GM21786 (cell line): Measurements from ENCODE around the gene MT1E.
A peak's percentile ranks its signal among the peaks of the same experiment; 100 is the strongest.
"Not testable (repeated sequence)": the region's sequence is repeated elsewhere in the genome, so short reads cannot be mapped to it uniquely, and the experiment has no call there.

Experiments
- ATAC-seq: cut with Tn5 transposase; IDR thresholded peaks from one replicate; pipeline ENCODE4 v1.9.1; 2021; ENCODE audit not compliant: unreplicated experiment

MT1E gene

DNA sequence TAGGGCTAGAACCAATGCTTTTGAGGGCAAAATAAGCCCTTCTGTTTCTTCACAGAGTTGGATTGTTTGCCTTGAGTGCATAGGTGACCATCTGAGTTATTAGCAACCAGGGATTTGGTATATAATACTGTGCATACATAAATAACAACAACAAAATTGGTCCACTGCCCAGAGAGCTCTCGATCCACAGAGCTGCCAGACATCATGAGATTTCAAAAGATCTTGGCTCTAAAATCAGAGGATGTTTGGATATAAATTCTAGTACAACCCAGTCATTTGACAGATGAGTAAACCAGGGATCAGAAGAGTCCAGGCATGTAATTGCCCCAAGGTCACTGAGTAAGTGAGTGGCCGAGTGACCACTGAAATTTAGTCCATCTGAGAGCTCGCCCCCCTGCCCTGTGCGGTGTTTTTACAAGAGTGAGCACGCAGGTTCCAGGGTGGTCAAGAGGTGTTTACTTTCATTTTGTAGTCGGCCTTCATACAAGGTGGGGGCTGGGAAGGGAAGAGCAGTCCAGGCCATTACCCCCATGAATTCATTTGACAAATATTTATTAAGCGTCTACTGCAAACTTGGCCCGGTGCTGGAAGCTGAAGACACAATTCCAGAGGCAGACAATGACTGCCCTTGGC is 19.0 kb upstream of the MT1E start:
- ATAC-seq, result no peak

DNA sequence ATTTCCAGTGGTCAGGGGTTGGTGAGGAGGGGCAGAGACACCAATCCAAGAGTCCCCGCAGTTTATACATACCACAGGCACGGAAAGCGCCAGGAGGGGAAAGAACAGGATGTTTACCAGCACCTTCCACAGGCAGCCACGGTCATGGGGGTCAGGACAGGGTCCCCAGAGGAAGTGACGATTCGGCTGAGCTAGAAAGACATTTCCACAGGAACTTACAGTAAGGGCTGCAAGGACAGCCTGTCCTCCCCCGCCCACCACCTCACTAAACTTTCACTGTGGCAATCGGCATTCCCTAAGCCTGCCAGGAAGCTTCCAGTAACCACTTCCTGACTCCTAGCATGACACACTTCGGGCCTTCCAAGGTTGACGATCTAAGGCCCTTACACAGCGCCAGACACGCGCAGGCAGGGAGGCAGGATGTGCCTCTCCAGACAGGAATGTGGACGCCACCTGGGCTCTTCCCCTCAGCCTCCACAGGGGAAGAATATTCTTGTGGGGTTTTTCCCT is 18.4 kb upstream of the MT1E start:
- no peak for ATAC-seq

DNA sequence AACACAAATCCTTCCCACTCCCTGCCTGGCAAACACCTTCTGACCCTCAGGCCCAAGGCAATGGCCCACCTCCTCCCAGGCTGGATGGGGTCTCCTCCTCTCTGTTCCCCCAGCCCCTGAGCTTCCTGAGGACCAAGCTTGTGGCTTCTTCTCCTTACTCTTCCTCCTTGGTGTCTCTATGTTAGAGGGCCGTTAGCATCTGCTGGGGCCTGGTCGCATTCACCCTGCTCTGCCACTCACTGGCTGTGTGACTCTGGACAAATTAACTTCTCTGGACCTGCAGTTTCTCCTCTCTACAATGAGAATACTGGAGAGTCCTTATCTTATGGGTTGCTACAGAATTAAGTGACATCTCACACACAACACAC is 17.9 kb upstream of the MT1E start:
- no peak for ATAC-seq

DNA sequence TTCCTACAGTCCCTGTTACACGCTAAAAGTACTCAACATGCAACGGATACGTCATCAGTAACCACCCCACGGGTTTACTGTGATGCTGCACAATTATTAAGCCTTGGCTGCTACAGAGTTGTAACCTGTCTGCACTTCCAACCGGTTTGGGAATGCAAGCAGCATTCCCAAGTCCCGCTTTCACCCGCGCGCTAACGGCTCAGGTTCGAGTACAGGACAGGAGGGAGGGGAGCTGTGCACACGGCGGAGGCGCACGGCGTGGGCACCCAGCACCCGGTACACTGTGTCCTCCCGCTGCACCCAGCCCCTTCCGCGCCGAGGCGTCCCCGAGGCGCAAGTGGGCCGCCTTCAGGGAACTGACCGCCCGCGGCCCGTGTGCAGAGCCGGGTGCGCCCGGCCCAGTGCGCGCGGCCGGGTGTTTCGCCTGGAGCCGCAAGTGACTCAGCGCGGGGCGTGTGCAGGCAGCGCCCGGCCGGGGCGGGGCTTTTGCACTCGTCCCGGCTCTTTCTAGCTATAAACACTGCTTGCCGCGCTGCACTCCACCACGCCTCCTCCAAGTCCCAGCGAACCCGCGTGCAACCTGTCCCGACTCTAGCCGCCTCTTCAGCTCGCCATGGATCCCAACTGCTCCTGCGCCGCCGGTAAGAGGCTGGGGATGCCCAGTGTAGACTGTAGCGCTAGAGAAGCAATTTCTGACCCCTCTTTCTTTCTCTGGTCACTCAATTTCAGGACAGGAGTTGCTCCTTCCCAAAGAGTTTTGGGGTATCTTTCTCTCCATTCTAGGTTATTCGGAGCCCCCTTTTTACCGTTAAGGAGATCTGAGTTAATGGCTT is 17.3 kb upstream of the MT1E start, which contains the start of gene MT2A:
Gene MT2A (plus strand): TSS at position 542 of the 833 bp plus-strand sequence. CDS start 72 bp downstream, at position 614.
- ATAC-seq, result peak; percentile 81

DNA sequence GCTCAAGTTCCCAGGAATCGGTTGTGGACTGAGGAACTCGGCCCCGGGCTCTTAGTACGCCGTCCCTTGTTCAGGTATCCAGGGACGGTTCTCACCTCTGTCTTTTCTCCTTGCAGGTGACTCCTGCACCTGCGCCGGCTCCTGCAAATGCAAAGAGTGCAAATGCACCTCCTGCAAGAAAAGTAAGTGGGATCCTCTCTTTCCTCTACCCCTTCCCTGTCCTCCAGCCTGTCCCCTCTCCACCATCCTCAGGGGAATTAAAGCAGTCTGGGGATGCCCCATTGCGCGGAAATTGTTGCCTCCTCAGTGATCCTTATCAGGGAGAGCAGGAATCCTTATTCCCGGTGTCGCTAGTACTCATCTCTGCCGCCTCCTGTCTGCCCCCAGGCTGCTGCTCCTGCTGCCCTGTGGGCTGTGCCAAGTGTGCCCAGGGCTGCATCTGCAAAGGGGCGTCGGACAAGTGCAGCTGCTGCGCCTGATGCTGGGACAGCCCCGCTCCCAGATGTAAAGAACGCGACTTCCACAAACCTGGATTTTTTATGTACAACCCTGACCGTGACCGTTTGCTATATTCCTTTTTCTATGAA is 16.6 kb upstream of the MT1E start:
- ATAC-seq, result no peak

DNA sequence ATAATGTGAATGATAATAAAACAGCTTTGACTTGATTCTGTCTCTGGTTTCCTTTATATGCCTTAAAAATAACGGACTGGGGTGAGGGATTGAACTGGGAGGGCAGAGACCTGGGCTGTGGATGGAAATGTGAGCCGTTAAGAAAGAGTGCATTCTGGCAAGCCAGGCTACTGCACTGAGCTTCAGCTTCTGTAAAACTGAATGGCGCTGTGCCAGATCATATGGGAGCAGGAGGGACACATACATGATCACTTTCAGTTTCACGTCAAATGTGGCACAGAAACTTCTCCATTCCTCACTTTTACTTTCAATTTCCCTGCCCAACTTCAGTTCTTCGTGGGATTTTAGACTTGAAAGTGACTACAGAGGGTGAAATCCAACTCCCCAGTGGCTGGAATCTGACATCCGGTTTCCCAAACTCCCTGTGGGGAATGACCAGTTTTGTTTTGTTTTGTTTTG is 16.1 kb upstream of the MT1E start:
- ATAC-seq, result peak; percentile 54

DNA sequence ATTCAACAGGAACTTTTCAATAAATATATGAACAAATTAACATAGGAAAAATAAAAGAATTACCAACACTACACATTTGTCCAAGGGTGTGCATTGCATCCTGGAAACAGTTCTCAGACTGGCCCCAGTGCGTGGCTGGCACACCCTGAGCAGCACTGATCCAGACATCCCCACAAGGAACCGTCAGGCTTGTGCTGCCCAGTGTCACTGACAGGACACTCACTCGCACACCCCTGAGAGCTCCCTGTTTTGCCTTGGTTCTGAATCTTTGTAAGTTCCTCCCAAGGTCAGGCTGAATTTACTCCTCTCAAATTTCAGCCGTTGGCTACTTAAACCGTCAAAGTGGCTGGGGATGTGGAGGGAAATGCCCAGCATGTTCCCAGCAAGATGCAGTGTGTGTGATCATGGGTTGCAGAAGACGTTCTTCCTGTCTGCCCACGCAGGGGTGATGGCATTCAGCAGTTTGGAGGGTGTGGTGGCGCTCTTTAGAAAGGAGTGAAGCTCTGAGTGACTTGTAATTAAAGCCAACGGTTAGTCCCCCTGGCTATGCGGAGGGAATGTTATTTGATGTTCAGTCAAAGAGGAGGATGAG is 15.5 kb upstream of the MT1E start:
- no peak for ATAC-seq

DNA sequence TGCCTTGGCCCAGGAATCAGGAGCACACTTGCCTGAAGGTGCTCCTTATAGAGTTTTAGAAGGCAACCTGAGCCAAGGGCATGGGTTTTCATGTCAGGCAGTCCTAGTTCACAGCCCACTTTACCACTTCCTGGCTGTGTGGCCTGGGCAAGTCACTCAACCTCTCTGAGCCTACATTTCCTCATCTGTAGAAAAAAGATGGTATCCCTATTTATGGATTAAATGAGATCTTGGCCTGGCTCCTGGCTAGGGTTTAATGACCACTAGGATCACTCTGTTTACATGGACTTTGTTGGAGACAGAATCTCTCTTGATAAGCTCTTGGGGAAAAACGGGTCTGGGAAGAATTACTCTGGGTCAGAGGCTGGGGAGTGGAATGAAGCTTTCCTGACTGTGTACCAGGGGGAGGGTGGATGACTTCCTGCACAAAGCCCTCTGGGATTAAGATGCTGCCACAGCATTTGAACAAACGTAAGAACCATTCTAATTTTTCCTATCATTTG is 14.9 kb upstream of the MT1E start:
- no peak for ATAC-seq

DNA sequence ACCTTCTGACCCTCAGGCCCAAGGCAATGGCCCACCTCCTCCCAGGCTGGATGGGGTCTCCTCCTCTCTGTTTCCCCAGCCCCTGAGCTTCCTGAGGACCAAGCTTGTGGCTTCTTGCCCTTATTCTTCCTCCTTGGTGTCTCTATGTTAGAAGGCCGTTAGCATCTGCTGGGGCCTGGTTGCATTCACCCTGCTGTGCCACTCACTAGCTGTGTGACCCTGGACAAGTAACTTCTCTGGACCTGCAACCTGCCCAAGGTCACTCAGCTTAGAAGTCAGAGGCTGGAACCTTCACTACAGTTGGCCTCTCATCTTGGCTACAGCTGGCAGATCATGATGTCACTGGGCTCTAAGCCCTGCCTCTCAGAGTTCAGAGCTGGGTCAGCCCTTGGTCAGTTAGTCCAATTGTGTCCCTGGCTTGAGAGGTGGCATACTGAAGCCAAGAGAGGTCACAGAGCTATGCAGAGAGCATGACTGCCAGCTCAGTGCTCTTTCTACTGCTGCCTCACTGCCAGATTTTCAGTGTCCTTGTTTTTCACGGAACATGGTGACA is 14.2 kb upstream of the MT1E start:
- ATAC-seq, result no peak

DNA sequence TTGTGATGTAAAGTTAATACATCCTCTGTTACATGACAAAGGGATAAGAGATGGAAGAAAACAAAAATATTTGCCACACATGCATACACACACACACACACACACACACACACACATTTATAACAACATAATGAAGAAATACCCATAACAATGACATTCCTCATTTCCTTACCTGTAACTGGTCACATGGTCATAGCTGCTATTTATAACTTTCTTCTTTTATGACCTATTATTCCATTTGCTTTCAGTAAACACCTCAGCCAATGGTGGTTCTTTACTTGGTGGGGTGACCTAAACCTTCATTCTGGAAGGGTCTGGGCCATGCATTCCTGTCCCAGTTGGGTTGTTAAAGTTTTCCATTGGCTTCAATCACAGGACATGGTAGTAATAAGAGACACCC is 11.9 kb upstream of the MT1E start:
- ATAC-seq, result no peak

DNA sequence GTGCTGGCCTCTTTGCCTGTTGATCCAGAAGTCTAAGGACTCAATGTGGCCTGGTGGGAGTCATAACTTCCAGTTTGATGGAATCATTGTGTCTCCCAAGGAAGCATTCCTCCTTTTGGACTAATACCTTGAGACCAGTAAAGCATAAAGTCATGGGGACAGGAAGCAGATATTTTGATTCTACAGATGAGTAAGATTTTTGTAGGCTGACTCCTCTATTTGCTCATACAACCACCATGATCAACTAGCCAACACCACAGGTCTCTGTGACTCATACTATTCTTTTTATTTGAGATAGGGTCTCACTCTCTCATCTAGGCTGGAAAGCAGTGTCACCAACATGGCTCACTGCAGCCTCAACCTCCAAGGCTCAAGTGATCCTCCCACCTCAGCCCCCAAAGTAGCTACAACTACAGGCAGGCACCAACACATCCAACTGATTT is 11.0 kb upstream of the MT1E start:
- no peak for ATAC-seq

DNA sequence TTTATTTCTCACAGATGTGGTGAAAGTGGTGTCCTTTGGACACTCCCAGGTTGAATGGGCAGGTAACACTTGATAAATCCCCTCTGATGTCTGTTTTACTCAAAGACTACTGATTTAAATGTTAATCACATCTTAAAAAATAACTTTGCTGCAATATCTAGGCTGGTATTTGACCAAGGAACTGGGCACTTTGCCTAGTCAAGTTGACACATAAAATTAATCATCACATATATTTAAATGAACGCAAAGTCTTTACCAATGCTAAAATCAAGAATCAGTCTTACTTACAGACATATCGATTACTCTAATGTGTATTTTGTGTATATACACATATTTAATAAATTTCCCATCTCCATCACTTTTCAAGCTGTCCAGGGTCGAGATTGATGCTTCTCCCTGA is 10.2 kb upstream of the MT1E start:
- no peak for ATAC-seq

DNA sequence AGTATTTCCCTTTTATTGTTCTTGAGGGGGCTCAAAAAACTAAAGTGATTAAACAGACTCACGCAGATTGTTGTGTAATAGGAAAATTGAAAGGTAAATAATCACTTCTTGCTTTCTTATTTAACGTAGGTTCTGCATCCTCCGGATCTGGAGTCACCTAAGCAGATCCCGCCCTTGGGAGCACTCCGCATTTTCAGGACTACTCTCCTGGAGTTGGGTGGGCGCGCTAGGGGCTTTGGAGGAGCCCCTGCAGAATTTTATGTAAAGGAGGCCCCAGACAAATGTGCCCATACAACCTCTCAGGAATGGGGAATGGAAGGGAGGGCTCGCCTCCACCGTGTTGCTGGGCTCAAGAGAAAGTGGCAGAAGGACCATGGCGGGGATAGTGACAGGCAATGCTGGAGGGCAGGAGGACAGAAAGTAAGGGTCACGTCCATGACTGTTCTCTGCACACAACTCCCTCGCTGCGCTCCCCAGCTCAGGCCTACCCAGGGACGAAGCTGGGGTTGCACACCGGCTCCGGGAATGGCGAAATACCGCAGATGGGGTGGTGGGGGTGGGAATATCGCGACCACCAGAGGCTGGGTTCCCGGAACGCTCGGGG is 8.9 kb upstream of the MT1E start:
- ATAC-seq, result no peak

DNA sequence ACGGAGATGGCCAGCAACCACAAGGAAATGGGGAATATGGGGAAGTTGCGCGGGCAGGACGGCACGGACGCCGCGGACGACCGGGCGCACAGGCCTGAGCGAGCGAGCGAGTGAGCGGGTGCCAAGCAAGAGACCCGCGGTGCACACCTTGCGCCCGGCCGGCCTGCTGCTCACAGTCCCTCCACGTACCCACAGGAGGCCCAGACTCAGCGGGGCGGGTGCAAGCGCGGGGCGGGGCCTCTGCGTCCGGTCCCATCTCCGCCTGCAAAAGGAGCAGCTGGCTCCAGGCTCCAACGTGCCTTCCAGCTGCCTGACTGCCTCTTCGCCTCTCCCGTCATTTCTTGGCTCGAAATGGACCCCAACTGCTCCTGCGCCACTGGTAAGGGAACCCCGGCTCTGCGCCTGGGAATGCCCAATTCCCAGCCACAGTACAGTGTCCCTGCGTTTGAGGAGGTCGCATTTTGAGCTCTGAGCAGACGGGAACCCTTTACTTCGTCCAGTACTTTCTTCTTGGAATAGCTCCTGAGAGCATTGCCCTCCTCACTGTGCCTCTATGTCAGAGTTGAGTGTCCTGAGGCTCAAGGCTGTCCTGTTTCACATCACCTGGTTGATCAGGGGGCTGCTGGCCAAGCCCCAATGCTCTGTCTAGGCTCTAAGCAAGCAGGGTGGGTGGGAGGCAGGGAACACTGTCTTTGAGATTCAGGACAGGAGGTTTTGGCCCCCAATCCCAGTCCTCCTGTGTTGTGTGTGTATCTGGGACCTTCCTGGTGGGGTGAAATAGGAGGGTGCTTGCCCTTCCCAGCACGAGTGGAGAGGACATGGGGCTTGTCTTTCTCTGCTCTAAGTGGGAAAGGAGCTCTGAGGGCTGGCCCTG is 8.1 kb upstream of the MT1E start:
- no peak for ATAC-seq

DNA sequence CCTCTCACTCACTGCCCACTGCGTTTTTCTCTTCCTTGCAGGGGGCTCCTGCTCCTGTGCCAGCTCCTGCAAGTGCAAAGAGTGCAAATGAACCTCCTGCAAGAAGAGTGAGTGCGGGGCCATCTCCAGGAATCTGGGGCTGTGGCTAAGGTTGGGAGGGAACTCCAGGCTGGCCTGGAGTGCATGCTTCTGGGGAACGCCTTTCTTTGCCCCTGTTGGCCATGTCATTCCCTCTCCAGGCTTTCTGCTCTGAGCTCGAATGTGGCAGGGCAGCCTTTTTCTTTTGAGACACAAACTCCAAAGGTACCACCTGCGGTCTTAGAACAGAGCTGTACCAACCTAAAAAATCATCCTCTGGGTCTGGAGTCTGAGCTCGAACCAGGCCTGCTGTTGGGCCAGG is 7.4 kb upstream of the MT1E start:
- no peak for ATAC-seq

DNA sequence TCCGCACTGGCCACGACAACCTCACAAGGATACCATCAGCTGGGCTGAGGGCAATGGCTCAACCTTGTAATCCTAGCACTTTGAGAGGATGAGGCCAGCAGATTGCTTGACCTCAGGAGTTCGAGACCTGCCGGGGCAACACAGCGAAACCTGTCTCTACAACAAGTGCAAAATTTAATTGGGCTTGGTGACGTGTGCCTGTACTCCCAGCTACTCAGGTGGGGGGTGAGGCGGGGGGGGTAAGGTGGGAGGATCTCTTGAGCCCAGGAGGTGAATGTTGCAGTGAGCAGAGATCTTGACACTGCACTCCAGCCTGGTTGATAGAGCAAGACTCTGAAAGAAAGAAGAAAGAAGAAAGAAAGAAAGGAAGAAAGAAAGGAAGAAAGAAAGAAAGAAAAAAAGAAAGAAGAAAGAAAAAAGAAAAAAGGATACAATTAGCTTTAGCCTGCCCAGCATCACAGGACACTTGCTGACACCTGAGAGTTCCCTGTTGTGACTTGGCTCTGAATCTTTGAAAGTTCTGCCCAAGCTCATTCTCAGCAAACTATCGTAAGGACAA is 5.2 kb upstream of the MT1E start:
- ATAC-seq, result no peak

DNA sequence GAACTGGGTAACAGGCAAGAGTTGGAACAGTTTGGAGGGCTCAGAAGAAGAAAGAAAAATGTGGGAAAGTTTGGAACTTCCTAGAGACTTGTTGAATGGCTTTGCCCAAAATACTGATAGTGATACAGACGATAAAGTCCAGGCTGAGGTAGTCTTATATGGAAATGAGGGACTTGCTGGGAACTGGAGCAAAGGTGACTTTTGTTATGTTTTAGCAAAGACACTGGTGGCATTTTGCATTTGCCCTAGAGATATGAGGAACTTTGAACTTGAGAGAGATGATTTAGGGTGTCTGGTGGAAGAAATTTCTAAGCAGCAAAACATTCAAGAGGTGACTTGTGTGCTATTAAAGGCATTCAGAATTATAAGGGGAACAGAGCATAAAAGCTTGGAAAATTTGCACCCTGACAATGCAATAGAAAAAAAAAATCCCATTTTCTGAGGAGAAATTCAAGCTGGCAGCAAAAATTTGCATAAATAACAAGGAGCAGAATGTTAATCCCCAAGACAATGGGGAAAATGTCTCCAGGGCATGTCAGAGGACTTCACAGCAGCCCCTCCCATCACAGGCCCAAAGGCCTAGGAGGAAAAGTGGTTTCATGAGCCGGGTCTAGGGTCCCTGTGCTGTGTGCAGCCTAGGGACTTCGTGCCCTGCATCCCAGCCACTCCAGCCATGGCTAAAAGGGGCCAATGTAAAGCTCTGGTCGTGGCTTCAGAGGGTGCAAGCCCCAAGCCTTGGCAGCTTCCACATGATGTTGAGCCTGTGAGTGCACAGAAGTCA is 3.7 kb upstream of the MT1E start:
- not testable (repeated sequence) for ATAC-seq

DNA sequence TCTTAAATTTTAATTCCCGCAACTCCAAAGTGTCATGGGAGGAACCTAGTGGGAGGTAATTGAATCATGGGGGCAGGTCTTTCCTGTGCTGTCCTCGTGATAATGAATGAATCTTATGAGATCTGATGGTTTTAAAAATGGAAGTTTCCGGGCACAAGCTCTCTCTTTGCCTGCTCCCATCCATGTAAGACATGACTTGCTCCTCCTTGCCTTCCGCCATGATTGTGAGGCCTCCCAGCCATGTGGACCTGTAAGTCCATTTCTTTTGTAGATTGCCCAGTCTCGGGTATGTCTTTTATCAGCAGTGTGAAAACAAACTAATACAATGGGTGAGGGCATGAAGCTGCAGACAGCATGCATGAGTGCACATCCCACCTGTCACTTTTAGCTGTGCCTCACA is 2.4 kb upstream of the MT1E start:
- not testable (repeated sequence) for ATAC-seq

DNA sequence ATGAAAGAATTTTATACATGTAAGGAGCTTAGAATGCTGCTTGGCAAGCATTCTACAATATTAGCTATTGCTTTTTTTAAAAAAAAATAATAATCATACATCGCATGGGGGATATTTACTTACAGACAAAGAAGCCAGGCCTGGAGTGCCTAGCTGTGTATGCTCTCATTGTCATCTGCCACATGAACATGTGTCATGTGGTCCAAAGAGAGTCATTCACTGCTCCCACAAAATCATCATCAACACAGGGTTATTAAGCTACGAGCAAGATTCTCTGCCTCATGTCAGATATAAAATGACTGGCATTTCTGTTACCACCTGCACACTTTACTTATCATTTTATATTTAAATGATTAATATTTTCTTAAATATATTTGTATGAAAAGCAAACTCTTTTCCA is 1.9 kb upstream of the MT1E start:
- ATAC-seq, result no peak
